IPS-11a (cell line): Measurements from ENCODE around the gene NAV3.

Experiments used
- H3K4me3 ChIP-seq: one replicate; pipeline ENCODE4 v1.5.1; 2013; ENCODE audit warnings: low read depth, low read length, control low read depth

NAV3 gene

DNA sequence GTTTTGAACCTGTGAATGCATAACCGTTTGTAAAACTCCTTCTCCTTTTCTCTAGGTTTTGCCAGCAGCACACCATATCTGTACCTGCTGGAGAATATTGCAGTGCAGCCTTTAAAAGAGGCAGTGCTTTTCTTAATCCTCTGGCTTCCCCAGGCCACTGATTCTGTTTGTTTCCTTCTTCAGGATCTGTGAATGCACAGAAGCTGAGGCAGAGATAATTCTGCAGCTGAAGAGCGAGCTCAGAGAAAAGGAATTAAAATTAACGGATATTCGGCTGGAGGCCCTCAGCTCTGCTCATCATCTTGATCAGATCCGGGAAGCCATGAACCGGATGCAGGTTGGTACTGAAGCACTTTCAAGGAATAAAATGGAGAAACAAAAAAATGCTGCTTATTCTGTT is 348.7 kb downstream of the NAV3 start:
- no peak overlapping the region for H3K4me3 ChIP-seq

DNA sequence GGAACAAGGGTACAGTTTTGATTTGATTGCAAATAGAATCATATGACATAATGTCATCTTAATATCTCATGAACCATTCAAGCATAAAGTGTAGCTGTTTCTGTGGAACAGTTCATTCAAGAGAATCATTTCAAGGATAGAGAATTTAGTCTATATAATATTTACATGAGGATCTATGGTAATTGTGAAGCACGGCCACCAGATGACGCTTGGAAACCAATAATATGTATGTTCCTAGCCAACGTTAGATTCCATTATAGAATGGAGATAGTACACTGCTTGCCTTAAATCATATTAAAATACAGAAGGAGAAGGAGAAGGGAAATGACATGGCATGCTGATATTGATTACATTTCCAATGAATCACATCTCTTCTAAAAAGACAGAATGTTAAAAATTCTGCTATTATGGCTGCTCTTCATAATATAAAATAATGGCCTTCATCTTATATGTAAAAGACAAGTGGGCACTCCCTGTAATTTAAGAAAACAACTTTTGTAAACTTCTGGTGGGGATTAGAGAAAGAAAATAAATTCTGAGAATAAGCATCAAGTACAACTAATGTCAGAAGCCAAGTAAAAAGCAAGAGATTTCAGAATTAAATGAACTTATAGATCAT is 351.0 kb downstream of the NAV3 start:
- no peak overlapping the region for H3K4me3 ChIP-seq

DNA sequence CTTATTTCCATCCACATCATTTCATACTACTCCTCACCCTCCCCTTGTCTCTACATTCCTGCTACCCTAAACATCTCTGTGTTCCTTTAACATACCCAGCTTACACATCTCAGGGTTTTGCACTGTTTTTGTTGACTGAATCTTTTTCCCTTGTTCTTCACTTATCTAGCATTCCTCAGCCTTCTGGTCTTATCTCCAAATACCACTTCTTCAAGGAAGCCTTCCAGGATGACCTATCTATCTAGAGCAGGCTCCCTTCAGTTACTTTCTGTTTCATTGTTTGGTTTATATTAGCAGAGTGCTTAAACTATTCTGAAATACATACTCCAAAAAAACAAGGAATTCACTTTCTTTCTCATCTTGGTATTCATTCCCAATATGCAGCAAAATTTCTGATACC is 353.1 kb downstream of the NAV3 start:
- no peak overlapping the region for H3K4me3 ChIP-seq

DNA sequence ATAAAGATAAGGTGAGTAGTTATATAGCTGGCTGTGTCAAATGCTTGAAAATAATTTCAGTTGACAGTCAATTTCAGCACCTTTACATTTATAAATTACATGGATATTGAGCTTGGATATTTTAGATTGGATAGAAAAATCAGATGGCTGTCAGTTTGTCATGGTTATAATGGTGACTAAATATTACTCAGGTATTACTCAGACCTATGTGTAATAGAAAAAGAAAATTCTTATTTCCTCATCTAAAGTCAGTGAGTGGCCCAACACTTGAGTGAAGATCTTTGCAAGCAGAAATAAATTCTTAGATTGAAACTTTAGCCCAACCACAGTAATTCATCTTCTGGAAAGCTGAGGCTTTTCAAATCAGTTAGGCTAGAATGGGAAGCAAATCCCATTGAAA is 354.4 kb downstream of the NAV3 start:
- H3K4me3 ChIP-seq = no peak overlapping the region

DNA sequence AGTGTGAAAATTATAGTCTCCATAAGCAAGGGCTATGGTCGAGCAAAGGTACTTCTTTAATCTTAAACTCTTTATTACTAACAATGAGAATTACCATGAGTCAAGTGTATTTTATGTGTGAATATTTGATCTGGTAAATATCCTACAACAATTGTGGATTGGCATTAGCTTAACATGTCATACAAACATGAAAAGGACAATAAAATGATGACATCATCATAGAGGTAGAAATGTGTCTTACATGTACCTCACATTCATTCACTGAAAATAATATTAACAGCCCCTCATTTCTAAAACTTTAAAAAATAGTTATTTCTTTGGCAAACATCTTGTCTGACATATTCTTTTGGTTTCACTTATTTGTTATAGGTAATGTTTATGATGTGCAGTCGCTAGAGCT is 355.0 kb downstream of the NAV3 start:
- H3K4me3 ChIP-seq = no peak overlapping the region

DNA sequence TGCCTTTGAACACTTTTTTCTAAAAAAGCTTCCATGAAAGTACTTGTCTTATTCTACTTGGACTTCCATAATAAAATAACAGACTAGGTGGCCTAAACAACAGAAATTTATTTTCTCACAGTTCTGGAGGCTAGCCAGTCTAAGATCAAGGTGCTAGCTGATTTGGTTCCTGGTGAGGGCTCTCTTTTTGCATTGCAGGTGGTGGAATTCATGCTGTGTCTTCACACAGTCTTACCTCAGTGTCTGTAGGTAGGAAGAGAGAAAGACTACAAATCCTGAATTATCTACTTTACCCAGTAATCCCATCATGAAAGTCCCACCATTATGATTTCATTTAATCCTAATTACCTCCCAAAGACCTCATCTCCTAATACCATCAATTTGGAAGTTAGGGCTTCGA is 356.0 kb downstream of the NAV3 start:
- H3K4me3 ChIP-seq = no peak overlapping the region

DNA sequence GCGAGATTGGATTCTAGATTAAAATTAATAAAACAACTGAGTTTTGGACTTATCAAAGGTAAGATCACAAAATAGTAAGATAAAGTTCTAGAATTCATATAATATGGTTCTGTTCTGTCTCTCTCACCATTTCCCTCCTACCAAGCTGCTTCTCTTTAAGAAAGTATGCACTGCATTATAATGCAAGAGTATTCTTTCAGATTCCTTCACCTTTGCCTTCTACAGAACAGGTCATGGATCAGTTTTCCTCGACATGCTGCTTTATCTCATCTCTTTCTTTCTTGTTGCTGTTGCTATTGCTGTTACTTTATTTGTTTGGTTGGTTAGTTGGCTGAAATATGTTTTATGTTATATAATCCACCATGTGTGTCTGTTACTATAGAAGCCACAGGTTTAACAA is 357.0 kb downstream of the NAV3 start:
- no peak overlapping the region for H3K4me3 ChIP-seq

DNA sequence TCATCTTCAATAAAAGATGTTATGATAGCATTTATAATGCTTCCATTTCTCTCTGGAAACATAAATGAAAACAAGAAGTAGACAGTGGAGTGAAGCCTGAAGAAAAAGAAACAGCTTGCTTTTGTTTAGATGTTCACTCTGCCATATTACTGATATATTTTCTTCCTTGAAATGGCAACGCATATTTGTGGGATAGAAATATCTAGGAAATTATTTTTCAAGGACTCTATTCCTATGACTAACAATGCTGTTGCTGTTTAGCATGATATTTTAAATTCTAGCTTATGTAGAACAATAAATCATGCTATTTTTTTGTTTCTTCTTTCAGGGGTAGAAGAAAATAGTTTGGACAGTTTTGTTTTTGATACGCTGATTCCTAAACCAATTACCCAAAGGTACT is 359.0 kb downstream of the NAV3 start:
- H3K4me3 ChIP-seq = no peak overlapping the region

DNA sequence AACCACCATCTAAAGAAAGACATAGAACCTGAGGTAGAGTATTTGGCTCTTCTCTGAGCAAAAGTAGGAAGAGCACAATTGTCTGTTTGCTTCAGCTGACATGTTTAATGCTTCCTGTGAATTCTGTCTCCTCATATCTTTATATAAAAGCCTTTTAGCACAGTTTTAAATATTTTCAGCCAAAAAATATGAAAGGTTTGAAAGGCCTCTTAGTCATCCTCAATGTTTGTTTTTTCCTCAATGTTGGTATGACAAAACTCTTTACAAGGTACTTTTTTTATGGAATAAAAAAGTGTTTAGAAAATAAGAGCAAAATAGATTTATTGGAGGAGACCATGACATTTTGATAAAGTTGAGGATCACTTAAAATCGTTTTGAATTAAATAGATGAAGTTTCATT is 360.9 kb downstream of the NAV3 start:
- no peak overlapping the region for H3K4me3 ChIP-seq

DNA sequence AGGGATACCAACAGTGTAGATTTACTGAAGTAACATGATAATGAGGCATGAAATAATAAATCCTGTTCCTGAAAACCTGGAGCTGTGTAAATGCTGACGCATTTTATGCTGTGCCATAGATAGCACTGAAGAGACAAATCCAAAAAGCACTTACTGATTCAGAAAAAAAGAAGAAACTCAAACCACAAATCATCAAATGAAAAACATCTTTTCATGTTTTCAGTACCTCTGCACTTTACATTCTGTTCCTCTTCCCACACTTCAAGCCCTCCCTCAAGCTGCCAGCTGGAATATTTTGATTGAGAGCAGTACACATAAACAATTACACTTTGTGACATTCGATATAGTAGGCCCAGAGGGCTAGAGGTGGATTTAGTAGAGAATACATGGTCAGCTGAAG is 362.3 kb downstream of the NAV3 start:
- H3K4me3 ChIP-seq = no peak overlapping the region

DNA sequence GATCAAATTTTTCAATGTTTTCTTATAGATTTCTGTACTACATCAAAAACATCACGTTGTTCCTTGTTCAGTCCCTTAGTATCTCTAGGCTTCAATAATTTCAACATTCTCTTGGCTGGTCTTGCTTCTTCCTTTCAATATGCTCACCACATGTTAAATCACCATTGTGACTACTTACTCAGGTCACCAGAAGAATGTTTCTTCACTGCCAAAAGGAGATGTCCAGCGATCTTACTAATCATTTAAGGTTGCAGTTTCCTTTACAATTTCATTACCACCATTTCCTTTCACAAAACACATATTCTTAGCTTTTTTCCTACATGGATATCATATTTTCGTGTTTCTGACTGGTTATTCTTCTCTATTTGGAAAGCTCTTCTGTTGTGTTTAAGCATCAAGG is 363.8 kb downstream of the NAV3 start:
- no peak overlapping the region for H3K4me3 ChIP-seq

DNA sequence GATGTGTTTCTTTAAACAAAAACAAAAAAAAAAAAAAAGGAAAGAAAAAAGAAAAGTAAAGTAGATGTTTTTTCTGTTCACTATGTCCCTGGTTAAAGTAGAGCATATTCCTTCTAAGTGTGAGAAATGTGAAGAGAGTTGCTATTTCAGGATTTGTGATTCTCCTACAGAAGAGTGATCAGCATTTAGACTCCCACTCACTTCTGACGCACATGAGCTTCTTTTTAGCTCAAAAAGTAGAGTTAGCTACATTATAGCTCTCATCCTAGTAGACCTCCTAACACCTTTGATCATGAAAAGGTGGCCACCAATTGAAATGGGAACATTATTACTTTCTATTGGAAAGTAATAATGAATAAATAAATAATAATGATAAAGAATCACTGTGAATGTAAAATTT is 368.2 kb downstream of the NAV3 start:
- no peak overlapping the region for H3K4me3 ChIP-seq

DNA sequence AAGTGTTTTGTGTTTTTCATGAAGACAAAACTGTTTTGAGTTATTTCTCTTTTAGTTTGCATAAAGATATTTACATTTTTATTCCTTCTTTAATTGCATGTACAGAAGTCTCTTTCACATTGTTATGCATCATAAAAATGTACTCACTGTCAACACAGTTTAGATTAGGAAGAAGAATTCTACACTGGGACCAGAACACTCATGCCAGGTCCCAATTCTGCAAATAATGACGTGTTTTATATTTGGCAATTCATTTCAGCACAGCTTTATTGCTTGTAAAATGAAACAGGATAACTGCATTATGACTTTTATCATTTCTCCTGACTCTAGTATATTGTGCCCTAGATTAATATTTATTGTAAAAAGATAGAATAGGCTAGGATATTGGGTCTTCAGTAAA is 369.2 kb downstream of the NAV3 start:
- no peak overlapping the region for H3K4me3 ChIP-seq

DNA sequence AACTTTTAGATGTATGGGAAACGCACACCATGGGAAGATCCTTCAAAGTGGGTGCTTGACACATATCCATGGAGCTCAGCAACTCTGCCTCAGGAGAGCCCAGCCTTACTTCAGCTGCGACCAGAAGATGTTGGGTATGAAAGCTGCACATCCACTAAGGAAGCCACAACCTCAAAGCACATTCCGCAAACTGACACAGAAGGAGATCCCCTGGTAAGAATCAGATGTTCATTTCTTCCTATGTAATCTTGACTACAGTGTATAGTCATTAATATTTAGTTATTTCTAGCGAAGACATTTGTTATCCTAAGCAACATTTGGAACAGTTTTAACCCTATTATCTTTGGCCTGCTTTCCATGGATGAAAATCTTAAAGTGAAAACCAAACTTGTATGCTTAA is 374.2 kb downstream of the NAV3 start:
- H3K4me3 ChIP-seq = no peak overlapping the region

DNA sequence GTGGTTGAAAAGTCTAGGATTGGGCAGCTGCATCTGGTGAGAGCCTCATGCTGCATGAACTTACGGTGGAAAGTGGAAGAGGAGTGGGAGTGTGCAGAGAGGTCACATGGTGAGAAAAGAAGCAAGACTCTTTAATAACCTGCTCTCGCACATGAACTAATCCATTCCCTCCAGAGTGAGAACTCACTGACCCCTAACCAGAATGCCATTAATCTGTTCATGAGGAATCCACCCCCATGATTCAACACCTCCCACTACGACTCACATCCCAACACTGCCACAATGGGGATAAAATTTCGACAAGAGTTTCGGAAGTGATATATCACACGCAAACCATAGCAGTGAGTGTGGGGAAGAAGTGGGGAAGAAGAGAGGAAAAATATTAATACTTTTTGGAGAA is 377.4 kb downstream of the NAV3 start:
- H3K4me3 ChIP-seq = no peak overlapping the region

DNA sequence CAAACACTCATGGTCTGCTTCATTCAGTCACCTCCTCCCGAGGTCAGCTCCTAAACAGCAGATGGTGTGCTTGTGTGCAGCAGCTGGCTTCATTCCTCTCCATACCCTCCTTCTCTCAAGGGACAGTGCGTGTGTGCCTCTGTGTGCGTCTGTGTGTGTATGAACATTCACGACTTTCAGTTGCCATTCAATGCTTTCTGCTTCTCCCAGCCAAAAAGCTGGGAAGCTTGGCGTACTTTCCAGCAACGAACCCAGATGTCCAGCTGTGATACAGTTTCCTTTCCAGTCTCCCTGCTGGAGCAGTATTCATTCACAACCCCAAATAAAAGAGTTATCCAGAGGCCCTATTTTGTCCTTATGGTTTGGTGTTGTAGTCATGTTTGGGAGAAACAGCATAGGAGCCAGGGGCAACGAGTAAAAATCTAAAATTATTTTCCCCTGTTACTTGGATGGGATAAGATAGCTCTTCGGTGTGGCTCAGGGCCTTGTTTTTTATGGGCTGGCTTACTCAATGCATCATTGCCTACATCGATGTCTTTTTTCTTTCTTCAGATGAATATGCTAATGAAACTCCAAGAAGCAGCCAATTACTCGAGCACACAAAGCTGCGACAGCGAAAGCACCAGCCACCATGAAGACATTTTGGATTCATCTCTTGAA is 379.3 kb downstream of the NAV3 start:
- H3K4me3 ChIP-seq = no peak overlapping the region

DNA sequence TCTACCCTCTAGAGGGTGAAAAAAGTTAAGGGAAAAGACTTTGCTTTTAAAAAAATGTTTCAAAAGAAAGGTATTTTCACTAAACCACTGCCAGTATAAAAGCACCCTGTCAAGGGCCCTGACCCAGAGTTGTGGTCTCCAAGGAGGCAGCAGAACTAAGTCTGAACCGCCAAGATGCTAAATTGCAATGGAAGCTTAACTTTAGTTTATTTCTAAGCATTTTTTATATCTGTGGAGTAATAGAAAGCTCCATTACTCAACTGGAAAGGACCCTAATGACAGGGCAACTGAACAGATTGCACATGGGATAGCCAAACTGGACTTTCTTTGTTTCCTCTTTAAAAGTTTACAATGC is 379.8 kb downstream of the NAV3 start:
- H3K4me3 ChIP-seq = no peak overlapping the region

DNA sequence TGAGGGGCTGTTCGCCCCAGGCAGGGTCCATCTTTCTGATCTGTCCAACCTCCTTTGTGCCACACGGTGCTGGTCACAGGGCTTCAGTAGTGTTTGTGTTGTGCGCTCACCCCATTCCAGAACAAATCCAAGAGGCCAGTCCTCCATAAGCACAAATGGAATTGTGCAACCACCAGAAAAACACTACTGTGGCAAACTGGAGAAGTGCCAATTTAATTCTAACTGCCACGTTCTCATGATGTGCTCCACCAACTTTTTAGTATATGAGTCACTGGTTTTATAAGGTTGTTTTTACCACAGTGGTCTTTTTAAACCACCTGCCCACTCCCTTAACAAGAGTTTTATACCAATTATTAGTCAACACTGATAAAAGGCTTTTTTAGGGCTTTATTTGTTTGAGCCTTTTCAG is 380.2 kb downstream of the NAV3 start:
- no peak overlapping the region for H3K4me3 ChIP-seq

DNA sequence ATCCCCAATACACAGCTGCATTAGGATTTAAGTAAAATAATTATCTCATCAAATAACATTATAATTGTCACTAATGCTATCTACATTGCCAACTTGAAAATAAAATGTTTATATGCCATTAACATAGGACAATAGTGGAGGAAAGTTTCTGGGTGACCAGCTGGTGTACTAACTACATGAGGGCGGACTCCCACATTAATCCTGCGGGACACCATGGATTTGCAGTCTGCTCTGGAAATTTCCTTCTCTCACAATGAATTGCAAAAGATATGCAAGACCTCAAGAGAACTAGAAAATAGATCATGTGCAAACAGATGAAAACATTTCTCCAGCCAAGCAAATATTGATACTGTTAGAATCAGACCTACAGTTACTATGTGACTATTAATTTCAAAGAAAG is 390.1 kb downstream of the NAV3 start:
- no peak overlapping the region for H3K4me3 ChIP-seq

DNA sequence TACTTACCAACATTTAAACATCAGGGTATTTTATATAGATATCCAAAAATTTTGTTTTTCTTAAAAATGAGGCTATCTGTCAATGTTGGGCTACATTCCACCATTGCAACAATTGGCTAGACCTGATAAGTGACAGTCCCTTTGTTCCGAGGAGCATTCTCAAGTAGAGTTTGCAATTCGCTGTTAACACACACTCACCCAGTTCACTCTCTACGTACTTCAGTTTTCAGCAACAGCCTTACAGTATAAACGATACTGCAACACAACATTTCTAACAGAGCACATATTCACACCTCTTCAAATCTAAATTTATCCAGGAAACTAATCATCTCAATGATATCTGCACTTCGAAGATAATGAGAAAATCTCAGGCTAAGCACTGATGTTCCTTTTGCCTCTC is 393.5 kb downstream of the NAV3 start:
- H3K4me3 ChIP-seq = no peak overlapping the region

DNA sequence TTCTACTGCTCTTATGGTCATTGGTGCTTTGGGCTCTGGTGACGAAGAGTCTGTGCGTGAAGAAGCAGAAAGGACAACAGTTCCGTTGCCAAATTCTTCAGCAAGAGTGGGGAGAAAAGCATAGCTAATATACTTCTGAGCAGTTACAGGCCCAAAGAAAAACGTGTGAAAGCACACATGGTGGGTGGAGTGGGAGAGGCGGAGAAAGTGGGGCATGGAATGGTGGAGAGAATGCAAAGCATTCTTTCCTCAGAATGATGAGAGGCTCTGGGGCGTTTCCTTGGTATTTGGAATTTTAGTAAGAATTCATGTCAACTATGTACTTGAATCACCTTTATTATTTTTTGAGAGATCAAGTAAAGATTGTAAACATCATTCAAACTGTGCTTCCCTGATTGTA is 396.1 kb downstream of the NAV3 start:
- H3K4me3 ChIP-seq = no peak overlapping the region

DNA sequence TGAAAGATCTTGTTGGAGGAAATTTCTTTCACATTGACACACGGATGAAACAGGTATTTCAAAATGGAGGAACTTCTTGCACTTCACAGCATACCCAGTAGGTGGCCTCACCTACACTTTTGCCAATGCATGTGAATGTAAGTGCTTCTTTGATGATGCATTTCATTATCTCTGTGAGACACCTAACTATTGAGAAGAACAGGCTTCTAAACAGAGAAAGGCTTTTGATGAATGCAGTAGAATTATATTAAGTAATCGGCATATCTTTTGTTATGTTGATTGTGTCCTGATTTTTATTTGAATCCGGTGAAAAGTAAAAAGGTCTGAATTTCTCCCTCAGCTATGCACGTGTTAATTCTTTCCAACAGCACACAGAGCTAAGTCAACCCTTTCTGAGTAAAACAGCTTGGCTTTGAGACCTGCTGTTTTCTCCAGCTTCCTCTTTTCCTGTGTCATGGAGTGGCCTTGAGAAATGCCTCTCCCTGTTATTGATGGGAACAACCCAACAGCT is 399.0 kb downstream of the NAV3 start:
- H3K4me3 ChIP-seq = no peak overlapping the region

DNA sequence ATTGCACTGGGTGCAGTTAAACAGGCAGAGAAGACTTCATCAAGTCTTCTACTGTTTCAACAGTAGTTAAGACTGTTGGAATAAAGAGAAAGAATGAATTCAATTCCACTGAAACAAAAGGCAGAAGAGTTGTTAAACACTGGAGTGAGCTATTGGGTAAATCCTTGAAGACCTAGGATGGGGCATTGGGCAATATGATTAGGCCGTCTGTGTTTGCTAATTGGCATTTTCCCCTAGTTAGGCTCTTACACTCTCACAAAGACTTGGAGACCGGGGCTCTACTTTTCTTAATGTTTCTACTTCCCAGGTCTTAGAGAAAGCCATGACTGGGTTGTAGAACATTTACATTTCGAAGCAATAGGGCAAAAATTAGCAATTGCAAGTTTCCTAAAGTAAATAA is 402.1 kb downstream of the NAV3 start:
- H3K4me3 ChIP-seq = no peak overlapping the region
